Stimulated activated CD4-positive, alpha-beta T cell treated with anti-CD3 and anti-CD28 coated beads, Interleukin-2, amount 100 ng/mL, for 48 hours (primary cell): ENCODE results near the gene PDZD2.
A peak's percentile ranks its signal among the peaks of the same experiment; 100 is the strongest.
"Not testable (repeated sequence)": the region's sequence is repeated elsewhere in the genome, so short reads cannot be mapped to it uniquely, and the experiment has no call there.

Experiments
- DNase-seq, 2 donors: peaks; one replicate each; pipeline ENCODE4 v3.0.0-alpha.2; 2020

The PDZD2 gene

DNA sequence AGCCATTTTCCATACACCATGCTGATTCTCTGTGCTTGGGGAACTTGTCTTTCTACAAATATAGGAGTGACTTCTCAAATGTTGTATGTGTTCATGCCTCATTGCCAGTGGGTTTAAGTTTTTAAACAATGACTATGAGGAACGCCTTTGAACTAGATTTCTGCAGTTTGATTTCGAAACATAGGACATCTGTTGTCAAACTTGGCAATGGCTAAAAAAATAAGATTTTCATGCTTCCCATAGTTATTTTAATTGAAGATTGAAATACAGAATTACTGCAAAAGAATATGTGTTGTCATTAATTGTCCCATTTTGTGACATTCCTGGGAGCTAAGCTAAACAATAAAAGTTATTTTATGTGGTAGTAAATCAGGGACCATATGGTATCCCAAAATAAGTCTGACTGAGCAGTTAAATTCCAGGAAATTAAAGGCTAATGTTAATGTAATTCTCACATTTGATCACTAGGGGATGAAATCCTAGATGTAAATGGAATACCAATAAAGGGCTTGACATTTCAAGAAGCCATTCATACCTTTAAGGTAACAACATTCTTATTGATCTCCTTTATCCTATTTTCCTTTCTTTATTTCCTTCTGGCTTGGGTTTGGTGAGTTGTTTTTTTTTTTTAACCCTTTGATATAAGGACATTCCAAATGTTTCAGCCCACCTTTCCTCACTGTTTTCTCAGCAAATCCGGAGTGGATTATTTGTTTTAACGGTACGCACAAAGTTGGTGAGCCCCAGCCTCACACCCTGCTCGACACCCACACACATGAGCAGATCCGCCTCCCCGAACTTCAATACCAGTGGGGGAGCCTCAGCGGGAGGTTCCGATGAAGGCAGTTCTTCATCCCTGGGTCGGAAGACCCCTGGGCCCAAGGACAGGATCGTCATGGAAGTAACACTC is 418.5 kb downstream of the PDZD2 start:
- DNase-seq = no peak

DNA sequence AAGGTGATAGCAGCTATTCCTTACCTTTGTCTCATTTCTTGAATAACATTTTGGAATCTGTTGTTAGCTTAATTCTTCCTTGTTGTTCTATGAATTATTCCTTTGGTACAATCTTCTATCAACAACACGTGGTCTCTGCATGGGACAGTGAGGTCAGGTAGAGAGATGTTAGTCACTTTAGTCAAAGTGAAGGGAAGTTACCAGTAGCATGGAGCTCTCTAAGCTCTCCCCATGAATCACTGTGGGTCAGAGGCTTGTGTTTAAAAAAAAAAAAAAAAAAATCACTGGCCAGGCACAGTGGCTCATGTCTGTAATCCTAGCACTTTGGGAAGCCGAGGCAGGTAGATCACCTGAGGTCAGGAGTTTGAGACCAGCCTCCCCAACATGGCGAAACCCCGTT is 419.2 kb downstream of the PDZD2 start:
- no peak for DNase-seq

DNA sequence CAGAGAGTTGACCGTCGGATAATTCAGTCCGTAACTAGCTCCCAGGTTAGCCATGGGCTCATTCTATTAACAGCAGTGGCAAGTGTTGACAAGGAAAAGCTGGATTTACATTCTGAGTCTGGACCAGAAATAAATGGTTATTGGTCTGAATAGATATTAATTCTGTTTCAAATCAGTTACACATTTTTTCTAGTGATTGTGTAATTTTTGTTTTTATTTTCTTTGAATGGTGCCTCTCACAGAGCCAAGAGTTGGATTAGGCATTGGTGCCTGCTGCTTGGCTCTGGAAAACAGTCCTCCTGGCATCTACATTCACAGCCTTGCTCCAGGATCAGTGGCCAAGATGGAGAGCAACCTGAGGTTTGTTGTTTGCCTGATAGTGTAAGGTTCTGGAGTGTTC is 420.1 kb downstream of the PDZD2 start:
- no peak for DNase-seq

DNA sequence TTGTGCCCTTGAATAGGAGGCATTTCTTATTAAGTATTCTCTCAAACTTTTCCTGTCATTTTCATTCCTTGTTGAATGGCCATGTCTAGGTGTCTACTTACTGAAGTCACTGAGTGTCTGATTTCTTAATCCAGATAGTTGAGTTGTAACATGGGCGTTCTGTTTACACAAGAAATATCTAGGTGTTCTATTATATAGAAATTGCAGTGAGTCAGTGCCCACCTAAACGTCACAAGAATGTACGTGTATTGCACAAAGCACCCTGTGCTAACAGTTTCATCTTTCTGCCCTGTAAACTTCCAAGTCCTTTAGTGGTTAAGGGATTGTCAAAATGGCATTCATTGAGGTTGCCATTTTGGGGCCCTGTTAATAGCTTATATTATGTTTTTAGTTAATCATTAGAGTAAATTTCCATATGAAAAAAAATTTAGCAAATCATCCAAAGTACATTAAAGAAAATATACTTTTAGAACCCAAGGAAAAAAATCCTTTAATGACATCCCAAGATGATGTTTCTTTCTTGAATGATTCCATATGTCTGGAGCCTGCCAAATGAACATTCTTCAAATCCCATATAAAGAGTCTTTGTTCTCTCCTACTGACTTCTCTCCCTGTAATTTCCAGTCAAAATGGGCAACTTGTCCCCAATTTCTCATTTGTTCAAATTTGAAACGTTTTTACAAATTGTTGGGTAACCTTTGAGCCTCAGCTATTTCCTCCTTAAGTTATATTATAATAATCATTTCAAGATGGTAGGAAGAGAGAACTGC is 421.0 kb downstream of the PDZD2 start:
- DNase-seq = no peak

DNA sequence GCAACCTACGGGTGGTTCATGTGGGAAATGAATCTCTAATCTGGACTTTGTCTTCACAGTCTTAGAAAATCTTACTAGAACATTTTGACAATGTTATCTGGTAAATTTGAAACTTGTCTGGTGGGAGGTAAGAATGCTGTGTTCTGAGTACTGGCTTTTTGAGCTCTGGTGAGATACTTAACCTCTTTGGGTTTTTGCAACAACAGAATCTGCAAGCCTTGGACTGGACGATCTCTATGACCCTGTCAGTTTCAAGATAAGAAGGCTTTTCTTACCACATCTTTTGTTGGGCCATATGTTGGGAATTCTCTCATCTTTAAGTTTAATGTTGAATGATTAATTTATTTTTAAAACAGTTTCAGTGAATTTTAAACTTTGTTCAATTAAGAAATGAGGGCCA is 422.3 kb downstream of the PDZD2 start:
- no peak for DNase-seq

DNA sequence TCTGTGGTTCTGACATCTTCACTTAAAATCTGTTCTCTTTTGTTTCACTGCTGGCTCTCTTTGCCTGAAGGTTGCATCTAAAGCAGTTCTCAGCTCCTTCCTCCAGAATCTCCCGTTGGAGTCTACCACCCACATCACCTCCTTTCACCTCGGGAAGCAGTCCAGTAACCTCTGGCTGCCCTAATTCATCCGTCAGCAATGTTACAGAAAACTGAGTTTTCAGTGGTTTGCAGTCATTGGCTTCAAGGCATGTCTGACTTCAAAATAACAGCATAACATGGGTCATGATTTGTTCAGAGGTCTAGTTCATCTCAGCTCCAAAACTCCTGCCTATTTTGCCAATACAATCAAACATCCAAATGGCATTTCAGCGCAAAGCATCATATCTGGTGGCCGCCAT is 427.5 kb downstream of the PDZD2 start:
- no peak for DNase-seq

DNA sequence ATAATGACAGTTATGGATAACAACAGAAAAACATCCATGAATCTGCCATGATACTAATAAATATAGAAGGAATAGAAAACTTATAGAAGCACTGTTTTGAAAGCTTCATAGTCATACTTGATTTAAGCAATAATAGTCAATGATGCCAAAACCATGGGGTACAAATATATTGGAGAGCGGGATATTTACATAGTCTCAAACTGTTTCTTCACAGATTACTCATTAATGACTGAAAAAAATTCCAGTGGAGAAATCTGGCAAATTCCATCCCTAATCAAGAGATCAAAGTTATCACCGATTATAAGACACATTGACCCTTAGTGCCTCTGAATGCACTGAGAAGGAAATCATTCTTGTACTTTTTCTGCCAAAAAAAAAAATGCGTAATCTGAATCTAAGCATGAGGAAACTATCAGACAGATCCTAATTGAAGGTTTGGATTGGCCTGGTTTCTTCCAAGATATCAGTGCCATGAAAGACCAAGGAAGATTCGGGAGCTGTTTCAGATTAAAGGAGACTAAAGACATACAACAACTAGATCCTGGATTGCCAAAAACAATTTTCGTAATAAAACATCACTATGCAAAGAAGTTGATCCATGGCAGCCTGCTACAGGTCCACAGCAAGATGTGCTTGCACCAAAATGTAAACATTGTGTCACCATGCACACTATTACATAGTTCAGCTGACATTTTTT is 429.0 kb downstream of the PDZD2 start:
- no peak for DNase-seq

DNA sequence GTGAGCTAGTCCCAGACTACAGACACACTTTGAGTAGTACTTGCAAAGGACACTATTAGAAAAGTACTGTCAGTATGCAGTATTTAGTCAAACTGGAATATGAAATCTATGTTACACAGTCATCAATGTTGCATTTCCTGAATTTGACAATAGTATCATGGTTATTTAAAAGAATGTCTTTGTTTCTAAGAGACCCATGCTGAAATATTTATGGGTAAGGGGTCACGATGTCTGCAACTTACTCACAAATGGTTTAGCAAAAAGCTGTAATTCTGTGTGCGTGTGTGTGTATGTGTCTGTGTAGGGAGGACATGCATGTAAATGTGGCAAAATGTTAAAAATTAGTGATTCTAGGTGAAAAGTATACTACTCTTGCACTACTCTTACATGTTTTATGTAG is 429.6 kb downstream of the PDZD2 start:
- no peak for DNase-seq

DNA sequence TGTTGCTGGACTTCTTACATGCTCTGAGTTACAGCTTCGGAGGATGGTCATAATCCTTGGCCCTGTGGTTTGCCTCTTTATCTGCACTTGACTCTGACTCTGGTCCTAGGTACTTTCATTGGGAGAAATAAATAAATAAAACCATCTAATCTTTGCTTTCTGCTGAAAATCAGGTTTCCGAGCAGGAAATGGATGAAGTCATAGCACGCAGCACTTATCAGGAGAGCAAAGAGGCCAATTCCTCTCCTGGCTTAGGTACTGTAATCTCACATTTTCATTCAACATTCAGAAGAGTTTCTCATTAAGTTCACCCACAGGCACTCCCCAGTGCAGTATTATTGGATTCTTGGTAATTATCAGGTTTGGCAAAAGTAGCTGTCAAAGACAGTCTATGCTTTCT is 430.5 kb downstream of the PDZD2 start:
- DNase-seq = no peak

DNA sequence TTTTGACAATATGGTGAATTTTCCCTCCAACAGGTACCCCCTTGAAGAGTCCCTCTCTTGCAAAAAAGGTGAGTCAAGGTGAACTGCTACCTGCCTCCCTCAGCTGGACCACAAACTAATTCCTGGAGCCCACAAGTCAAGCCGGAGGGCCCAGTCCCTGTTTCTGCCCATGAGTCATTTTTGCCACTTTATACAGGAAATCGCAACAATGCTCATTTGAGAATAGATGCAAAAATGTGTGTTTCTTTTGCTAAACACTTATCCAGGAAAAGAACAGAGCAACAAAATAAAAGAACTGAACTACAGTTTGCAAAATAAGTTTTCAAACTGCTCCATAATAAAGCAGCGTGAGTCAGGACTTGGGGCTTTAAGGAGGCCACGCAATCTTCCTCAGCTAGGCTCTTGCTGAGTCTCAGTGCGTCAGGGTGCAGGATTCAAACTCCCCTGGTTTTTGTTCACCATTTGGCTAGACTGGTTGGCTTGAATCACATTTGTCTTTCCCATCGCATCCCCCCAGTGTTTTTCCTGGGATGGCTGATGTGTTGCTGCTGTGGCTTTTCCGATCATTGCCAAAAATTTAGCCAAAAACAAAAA is 432.5 kb downstream of the PDZD2 start:
- no peak for DNase-seq

DNA sequence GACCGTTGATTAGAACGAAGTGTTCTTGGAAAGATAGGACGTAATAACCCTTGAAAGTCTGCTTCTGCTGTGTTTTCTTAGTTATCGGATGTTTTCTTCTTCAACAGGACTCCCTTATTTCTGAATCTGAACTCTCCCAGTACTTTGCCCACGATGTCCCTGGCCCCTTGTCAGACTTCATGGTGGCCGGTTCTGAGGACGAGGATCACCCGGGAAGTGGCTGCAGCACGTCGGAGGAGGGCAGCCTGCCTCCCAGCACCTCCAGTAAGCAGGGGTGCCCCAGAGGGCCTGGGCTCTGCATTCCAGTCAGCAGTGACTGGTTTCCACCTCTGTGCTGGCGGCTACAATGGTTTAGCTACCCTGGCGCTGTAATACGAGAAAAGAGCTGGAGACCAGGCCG is 433.1 kb downstream of the PDZD2 start:
- DNase-seq = no peak

DNA sequence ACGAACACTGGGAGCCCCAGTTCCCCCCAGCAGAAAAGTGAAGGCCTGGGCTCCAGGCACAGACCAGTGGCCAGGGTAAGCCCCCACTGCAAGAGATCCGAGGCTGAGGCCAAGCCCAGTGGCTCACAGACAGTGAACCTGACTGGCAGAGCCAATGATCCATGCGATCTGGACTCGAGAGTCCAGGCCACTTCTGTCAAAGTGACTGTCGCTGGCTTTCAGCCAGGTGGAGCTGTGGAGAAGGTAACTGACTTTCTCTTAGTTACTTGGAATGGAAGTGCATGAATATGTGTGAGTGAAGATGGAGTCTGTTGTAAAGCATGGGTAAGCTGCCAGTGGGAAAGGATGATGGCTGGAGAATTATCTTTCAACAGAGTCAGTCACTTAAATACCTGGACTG is 435.5 kb downstream of the PDZD2 start:
- no peak for DNase-seq

DNA sequence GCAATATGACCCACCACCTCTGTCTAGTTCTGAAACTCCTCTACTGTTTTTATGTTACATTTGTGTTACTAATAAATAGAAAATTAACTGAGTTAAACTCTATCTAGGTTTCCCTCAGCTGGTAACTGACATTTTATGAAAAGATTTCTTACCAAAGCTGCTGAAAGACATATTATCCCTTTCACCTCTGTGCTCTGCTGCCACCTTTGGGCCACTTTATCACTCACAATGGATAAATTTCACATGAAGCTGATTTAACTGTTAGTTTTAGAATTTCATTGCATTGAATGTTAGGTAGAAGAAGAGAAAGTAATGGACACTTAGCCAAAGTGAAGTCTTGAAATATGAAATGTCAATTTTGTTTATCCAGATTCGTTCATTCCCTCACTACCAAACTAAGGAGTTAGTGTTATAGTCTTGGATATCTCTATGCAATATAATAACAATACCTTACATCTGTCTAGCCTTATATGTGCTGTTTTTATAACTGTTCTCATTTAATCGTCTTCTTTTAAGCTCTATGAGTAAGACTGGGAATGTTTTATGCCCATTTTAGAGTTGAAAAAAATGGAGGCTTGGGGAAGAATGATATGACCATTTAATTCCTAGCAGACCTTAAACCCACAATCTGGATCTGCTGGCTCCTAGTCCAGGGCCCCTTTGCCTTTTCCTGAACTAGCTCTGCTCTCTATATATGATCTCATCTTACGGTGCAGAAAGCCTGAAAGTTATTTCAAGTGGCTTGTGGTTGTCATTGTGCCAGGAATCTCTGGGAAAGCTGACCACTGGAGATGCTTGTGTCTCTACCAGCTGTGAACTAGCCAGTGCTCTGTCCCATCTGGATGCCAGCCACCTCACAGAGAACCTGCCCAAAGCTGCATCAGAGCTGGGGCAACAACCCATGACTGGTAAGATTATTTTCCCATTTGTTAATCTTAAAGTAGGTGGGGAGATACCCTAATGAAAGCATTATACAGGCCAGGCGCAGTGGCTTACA is 438.1 kb downstream of the PDZD2 start:
- peak; percentile 29 to 41 for DNase-seq

DNA sequence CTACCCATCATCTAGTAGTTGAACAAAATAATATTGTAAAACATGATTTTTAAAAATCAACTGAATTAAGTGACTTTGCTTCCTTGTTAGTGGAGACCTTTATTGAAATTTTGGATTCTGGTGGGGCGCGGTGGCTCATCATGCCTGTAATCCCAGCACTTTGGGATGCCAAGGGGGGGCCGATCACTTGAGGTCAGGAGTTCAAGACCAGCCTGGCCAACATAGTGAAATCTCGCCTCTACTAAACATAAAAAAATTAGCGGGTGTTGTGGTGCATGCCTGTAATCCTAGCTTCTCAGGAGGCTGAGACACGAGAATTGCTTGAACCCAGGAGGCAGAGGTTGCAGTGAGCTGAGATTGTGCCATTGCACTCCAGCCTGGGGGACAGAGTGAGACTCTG is 439.9 kb downstream of the PDZD2 start:
- not testable (repeated sequence) for DNase-seq

DNA sequence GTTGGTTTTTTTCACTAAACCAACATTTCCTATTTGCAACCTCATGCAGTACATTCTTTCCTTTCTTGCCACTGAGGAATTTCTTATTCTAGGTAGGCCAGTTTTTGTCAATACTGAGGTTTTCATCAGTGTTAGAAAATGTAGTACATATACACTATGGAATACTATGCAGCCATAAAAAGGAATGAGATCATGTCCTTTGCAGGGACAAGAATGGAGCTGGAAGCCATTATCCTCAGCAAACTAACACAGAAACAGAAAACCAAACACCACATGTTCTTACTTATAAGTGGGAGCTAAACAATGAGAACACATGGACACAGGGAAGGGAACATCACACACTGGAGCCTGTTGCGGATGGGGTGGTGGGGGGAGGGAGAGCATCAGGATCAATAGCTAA is 441.6 kb downstream of the PDZD2 start:
- not testable (repeated sequence) for DNase-seq

DNA sequence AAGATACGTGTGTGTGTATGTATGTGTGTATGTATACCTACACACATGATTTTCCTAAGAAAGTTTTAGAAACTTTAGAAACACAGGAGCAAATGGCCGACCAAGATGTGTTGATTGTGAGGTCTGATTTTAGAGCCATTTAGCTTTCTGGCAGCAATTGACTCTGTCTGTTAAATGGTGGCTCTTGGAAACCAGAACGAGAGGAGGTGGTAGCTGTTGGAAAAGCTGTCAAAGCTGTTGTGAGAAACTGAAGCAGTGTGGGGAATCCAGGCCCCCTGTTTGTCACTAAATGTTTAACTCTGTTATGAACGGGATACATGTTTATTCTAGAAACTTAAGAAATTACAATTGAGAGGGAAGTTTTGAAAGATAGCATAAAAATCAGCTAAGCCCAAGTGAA is 443.8 kb downstream of the PDZD2 start:
- DNase-seq = no peak

DNA sequence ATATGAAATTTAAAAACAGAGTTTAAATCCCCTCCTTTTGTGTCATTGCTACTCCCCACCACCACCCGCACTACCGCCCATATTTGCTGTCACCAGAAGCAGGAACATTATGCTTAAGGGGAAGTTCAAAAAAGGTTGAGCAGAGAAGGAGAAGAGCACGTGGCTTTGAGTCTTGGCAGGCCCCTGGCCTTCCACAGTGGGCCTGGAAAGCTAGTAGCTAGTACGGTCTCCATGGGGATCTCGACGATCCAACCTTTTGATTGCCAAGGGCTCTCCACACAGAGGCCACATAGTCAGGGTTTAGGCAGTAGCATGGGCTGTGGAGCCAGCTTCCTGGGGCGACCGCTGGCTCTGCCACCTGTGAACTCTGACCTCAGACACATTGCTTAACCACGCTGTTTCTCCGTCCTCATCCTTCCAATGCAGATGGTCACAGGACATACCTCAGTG is 445.1 kb downstream of the PDZD2 start:
- no peak for DNase-seq

DNA sequence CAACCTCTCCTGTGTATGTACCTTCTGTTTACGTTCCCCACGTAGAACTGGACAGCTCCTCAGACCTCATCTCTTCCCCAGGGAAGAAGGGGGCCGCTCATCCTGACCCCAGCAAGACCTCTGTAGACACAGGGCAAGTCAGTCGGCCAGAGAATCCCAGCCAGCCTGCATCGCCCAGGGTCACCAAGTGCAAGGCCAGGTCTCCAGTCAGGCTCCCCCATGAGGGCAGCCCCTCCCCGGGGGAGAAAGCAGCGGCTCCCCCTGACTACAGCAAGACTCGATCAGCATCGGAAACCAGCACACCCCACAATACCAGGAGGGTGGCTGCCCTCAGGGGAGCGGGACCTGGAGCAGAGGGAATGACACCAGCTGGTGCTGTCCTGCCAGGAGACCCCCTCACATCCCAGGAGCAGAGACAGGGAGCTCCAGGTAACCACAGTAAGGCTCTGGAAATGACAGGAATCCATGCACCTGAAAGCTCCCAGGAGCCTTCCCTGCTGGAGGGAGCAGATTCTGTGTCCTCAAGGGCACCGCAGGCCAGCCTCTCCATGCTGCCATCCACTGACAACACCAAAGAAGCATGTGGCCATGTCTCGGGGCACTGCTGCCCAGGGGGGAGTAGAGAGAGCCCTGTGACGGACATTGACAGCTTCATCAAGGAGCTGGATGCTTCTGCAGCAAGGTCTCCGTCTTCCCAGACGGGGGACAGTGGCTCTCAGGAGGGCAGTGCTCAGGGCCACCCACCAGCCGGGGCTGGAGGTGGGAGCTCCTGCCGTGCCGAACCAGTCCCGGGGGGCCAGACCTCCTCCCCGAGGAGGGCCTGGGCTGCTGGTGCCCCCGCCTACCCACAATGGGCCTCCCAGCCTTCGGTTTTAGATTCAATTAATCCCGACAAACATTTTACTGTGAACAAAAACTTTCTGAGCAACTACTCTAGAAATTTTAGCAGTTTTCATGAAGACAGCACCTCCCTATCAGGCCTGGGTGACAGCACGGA is 448.5 kb downstream of the PDZD2 start:
- DNase-seq = no peak

DNA sequence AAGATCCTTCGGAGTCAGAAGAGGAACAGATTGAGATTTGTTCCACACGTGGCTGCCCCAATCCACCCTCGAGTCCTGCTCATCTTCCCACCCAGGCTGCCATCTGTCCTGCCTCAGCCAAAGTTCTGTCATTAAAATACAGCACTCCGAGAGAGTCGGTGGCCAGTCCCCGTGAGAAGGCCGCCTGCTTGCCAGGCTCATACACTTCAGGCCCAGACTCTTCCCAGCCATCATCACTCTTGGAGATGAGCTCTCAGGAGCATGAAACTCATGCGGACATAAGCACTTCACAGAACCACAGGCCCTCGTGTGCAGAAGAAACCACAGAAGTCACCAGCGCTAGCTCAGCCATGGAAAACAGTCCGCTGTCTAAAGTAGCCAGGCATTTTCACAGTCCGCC is 449.3 kb downstream of the PDZD2 start:
- no peak for DNase-seq
